Uterus (tissue), 2 donors: ENCODE results near the gene GGCX.
"Not testable (repeated sequence)": the region's sequence is repeated elsewhere in the genome, so short reads cannot be mapped to it uniquely, and the experiment has no call there.

Source experiments
- POLR2A ChIP-seq, 2 donors: fragments of 450-650 bp; IDR thresholded peaks; one replicate each; pipeline ENCODE4 v1.6.1; 2016; ENCODE audit warnings: antibody characterized with exemption in 2 of 2, mild to moderate bottlenecking in 1 of 2, moderate library complexity in 1 of 2
- TF ChIP-seq, protein P1 (sequence below), 4 experiments: fragments of 200-600 bp in 2 of 4; fragments of 450-650 bp in 2 of 4; sonication (generic) in 2 of 4; IDR thresholded peaks; one replicate each; pipeline ENCODE4 v1.5.1; 2016 to 2019; ENCODE audit warnings: antibody characterized with exemption in 4 of 4, mild to moderate bottlenecking in 2 of 4, moderate library complexity in 1 of 4

DNA sequence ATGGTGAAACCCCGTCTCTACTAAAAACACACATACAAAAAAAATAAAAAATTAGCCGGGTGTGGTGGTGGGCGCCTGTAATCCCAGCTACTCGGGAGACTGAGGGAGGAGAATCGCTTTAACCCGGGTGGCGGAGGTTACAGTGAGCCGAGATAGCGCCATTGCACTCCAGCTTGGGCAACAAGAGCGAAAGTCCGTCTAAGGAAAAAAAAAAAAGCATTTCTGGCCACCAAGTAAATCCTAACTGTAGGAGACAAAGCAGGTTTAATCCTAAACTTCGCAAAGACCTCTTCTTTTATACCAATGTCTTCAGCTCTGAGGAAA lies 928 bp downstream of the GGCX start:
- TF ChIP-seq, protein P1, sequence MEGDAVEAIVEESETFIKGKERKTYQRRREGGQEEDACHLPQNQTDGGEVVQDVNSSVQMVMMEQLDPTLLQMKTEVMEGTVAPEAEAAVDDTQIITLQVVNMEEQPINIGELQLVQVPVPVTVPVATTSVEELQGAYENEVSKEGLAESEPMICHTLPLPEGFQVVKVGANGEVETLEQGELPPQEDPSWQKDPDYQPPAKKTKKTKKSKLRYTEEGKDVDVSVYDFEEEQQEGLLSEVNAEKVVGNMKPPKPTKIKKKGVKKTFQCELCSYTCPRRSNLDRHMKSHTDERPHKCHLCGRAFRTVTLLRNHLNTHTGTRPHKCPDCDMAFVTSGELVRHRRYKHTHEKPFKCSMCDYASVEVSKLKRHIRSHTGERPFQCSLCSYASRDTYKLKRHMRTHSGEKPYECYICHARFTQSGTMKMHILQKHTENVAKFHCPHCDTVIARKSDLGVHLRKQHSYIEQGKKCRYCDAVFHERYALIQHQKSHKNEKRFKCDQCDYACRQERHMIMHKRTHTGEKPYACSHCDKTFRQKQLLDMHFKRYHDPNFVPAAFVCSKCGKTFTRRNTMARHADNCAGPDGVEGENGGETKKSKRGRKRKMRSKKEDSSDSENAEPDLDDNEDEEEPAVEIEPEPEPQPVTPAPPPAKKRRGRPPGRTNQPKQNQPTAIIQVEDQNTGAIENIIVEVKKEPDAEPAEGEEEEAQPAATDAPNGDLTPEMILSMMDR (IDR thresholded peaks at IDR 0.05): not testable (repeated sequence)
- TF ChIP-seq POLR2A (IDR thresholded peaks at IDR 0.05): not testable (repeated sequence)
